Measurements from ENCODE around the gene CHSY3.

DNA sequence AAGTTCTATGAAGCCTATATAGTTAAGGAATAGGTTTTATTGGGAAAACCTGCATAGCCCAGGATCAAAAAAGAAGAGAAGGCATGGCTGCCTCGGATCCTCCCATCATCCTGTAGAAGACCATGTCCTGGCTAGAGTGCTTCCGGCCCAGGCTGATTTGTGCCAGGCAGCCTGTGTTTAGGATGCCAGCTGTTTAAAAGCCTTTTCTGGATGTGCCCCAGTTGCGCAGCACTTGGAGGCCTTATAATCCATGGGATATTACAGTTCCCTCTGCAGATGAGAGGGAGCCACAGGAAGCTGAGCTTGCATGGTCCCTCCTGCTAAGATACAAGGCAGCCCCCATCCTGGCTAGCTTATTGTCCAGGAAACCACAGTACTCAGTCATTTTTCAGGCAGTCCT, 97.9 kb downstream of the CHSY3 start:
- TF ChIP-seq CTCF (conservative IDR thresholded peaks at IDR 0.05 in 1 of 2, IDR thresholded peaks at IDR 0.05 in 1 of 2; ENCODE audit: low read depth in 1 of 2, low read length in 2 of 2) (no peak), EZH2 (IDR thresholded peaks at IDR 0.05; ENCODE audit: low read length, missing control alignments) (no peak)

All from fibroblast of lung (primary cell).